Measurements from ENCODE around the gene AQP5.

AQP5 gene

GRCh38 chr12:49950273-49951251 lies 11.1 kb upstream of the AQP5 start, which contains the start of gene AQP2:
TSS of gene AQP2 (plus strand) at chr12:49950737. CDS start at chr12:49950831, 94 bp downstream.
- DNase-seq (ENCODE audit: low read depth in 2 of 2) = no peak

- no peak for DNase-seq (ENCODE audit: low read depth in 2 of 2)
These were observed 10.0 kb upstream of the AQP5 start for GRCh38 chr12:49951411-49952240.

- no peak for DNase-seq (ENCODE audit: low read depth in 2 of 2)
These were observed 9.1 kb upstream of the AQP5 start for GRCh38 chr12:49952391-49953055.

GRCh38 chr12:49953151-49953550 lies 8.5 kb upstream of the AQP5 start:
- DNase-seq (ENCODE audit: low read depth in 2 of 2) = no peak

GRCh38 chr12:49953961-49954846 lies 7.5 kb upstream of the AQP5 start:
- DNase-seq (ENCODE audit: low read depth in 2 of 2) = no peak

GRCh38 chr12:49954863-49955830 lies 6.5 kb upstream of the AQP5 start:
- no peak for DNase-seq (ENCODE audit: low read depth in 2 of 2)

GRCh38 chr12:49955899-49956662 lies 5.6 kb upstream of the AQP5 start:
- no peak for DNase-seq (ENCODE audit: low read depth in 2 of 2)

GRCh38 chr12:49956663-49957569 lies 4.8 kb upstream of the AQP5 start:
- no peak for DNase-seq (ENCODE audit: low read depth in 2 of 2)

- no peak for DNase-seq (ENCODE audit: low read depth in 2 of 2)
These were observed 4.1 kb upstream of the AQP5 start for GRCh38 chr12:49957570-49957967.

- DNase-seq (ENCODE audit: low read depth in 2 of 2) = no peak
These were observed 1.8 kb upstream of the AQP5 start for GRCh38 chr12:49959685-49960473.

- no peak for DNase-seq (ENCODE audit: low read depth in 2 of 2)
These were observed 1.1 kb upstream of the AQP5 start for GRCh38 chr12:49960474-49961110.

GRCh38 chr12:49961993-49962764 lies 507 bp downstream of the AQP5 start:
- DNase-seq (ENCODE audit: low read depth in 2 of 2) = no peak

- no peak for DNase-seq (ENCODE audit: low read depth in 2 of 2)
These were observed 1.4 kb downstream of the AQP5 start for GRCh38 chr12:49962861-49963765.

- no peak for DNase-seq (ENCODE audit: low read depth in 2 of 2)
These were observed 2.5 kb downstream of the AQP5 start for GRCh38 chr12:49963976-49964815.
